Peyer's patch (tissue), 4 donors: ENCODE data around the gene DAAM2. TPM values are rescaled to one million over a fixed set of nuclear protein-coding genes. Genes with fewer than 3 reads are reported as not detected.

ENCODE experiments used
- DNase-seq, 3 donors: peaks; one replicate each; pipeline ENCODE4 v3.0.0-alpha.2; 2017 to 2019
- H3K27ac ChIP-seq, 4 donors: fragments of 200-600 bp; sonication (generic); one replicate each; pipeline ENCODE4 v1.5.1; 2016 to 2019
- H3K27me3 ChIP-seq, 2 donors: fragments of 200-600 bp; sonication (generic); one replicate each; pipeline ENCODE4 v1.5.1; 2019
- H3K36me3 ChIP-seq, 3 donors: fragments of 200-600 bp; sonication (generic); one replicate each; pipeline ENCODE4 v1.5.1; 2016 to 2019
- H3K4me1 ChIP-seq, 4 donors: fragments of 200-600 bp; sonication (generic); one replicate each; pipeline ENCODE4 v1.5.1; 2016 to 2019
- H3K4me3 ChIP-seq, 4 donors: fragments of 200-600 bp; sonication (generic); 1 replicate in 3 of 4; 2 replicates in 1 of 4; pipeline ENCODE4 v1.5.1; 2016 to 2019; ENCODE audit warnings: mild to moderate bottlenecking in 1 of 4
- H3K9me3 ChIP-seq, 4 donors: fragments of 200-600 bp; sonication (generic); one replicate each; pipeline ENCODE4 v1.5.1; 2016 to 2019; ENCODE audit warnings: mild to moderate bottlenecking in 1 of 4
- CTCF ChIP-seq, 6 experiments: fragments of 450-650 bp in 4 of 6; fragments of 200-600 bp in 2 of 6; sonication (generic) in 1 of 6; IDR thresholded peaks; one replicate each; pipeline ENCODE4 v1.5.1; 2017 to 2019; ENCODE audit warnings: antibody characterized with exemption in 6 of 6, mild to moderate bottlenecking in 3 of 6, moderate library complexity in 1 of 6
- POLR2A ChIP-seq, 2 donors: fragments of 450-650 bp; IDR thresholded peaks; one replicate each; pipeline ENCODE4 v1.5.1; 2017; ENCODE audit warnings: antibody characterized with exemption in 2 of 2, mild to moderate bottlenecking in 2 of 2, moderate library complexity in 2 of 2
- total RNA-seq, 4 donors: library from RNA; depleted of rRNA; stranded (reverse); fragments of >200 nt; gene quantifications; one replicate each; pipeline ENCODE4 v1.1.0, GENCODE V29; 2016

DAAM2 gene
- total RNA-seq, 4 donors from 2014 or later, result 8.8 to 178 (median 22.5) TPM

- Histone ChIP-seq H3K4me3 (no peak overlapping the region), H3K36me3 (no peaks in the 10 kb centered on the region), H3K4me1 (peaks cover 0 to 10% (median 0%) of the 10 kb centered on the region in 4 donors), H3K27ac (peak overlapping the region in 1 of 4 donors; percentile 30), H3K27me3 (no peaks in the 10 kb centered on the region), H3K9me3 (no peaks in the 10 kb centered on the region)
- DNase-seq, result no peak
- TF ChIP-seq POLR2A (IDR thresholded peaks at IDR 0.05) (no peak), CTCF (IDR thresholded peaks at IDR 0.05) (no peak)
Observed at GRCh38 chr6:39804466-39805065, 12.4 kb downstream of the DAAM2 start.

GRCh38 chr6:39806278-39806677 lies 14.1 kb downstream of the DAAM2 start:
- no peak for DNase-seq
- H3K9me3 ChIP-seq, result no peaks in the 10 kb centered on the region
- H3K4me3 ChIP-seq, result no peak overlapping the region
- H3K36me3 ChIP-seq, result no peaks in the 10 kb centered on the region
- peaks cover 0 to 10% (median 0%) of the 10 kb centered on the region in 4 donors for H3K4me1 ChIP-seq
- no peak overlapping the region for H3K27ac ChIP-seq
- TF ChIP-seq POLR2A (IDR thresholded peaks at IDR 0.05), result no peak
- TF ChIP-seq CTCF (IDR thresholded peaks at IDR 0.05), result no peak
- no peaks in the 10 kb centered on the region for H3K27me3 ChIP-seq

- no peak for DNase-seq
- Histone ChIP-seq H3K4me1 (peaks cover 0 to 10% (median 0%) of the 10 kb centered on the region in 4 donors), H3K9me3 (no peaks in the 10 kb centered on the region), H3K27ac (peak overlapping the region in 1 of 4 donors; percentile 35), H3K36me3 (no peaks in the 10 kb centered on the region), H3K4me3 (no peak overlapping the region), H3K27me3 (no peaks in the 10 kb centered on the region)
- TF ChIP-seq CTCF (IDR thresholded peaks at IDR 0.05), result no peak
- TF ChIP-seq POLR2A (IDR thresholded peaks at IDR 0.05), result no peak
Observed at GRCh38 chr6:39808346-39808745, 16.2 kb downstream of the DAAM2 start.

GRCh38 chr6:39808964-39809363 lies 16.8 kb downstream of the DAAM2 start:
- Histone ChIP-seq H3K9me3 (no peaks in the 10 kb centered on the region), H3K4me1 (peaks cover 0 to 10% (median 0%) of the 10 kb centered on the region in 4 donors), H3K36me3 (no peaks in the 10 kb centered on the region), H3K4me3 (no peak overlapping the region), H3K27ac (peak overlapping the region in 1 of 4 donors; percentile 35), H3K27me3 (no peaks in the 10 kb centered on the region)
- no peak for DNase-seq
- TF ChIP-seq POLR2A (IDR thresholded peaks at IDR 0.05) (no peak), CTCF (IDR thresholded peaks at IDR 0.05) (no peak)

- no peak for DNase-seq
- TF ChIP-seq POLR2A (IDR thresholded peaks at IDR 0.05) (no peak), CTCF (IDR thresholded peaks at IDR 0.05) (no peak)
- Histone ChIP-seq H3K4me1 (peaks cover 0 to 10% (median 0%) of the 10 kb centered on the region in 4 donors), H3K4me3 (no peak overlapping the region), H3K27ac (peak overlapping the region in 2 of 4 donors; percentile 69 to 70), H3K36me3 (no peaks in the 10 kb centered on the region), H3K9me3 (no peaks in the 10 kb centered on the region), H3K27me3 (no peaks in the 10 kb centered on the region)
Observed at GRCh38 chr6:39811835-39812345, 19.7 kb downstream of the DAAM2 start.
